Glomerular endothelial cell (primary cell): Measurements from ENCODE around the gene FHIP2A. TPM values are rescaled to one million over a fixed set of nuclear protein-coding genes. Genes with fewer than 3 reads are reported as not detected.
"Not testable (repeated sequence)": the region's sequence is repeated elsewhere in the genome, so short reads cannot be mapped to it uniquely, and the experiment has no call there.

ENCODE experiments used
- DNase-seq: peaks from one replicate; pipeline ENCODE4 v3.0.0-alpha.2; 2011; ENCODE audit warnings: low read depth, low spot score; ENCODE audit errors: extremely low read depth
- total RNA-seq: library from RNA; depleted of rRNA; stranded (reverse); fragments of >200 nt; gene quantifications from 2 replicates; pipeline ENCODE4 v1.2.3, GENCODE V29; 2015

Gene FHIP2A
- total RNA-seq, 1 donor from 2014 or later = 32.8 TPM

DNA sequence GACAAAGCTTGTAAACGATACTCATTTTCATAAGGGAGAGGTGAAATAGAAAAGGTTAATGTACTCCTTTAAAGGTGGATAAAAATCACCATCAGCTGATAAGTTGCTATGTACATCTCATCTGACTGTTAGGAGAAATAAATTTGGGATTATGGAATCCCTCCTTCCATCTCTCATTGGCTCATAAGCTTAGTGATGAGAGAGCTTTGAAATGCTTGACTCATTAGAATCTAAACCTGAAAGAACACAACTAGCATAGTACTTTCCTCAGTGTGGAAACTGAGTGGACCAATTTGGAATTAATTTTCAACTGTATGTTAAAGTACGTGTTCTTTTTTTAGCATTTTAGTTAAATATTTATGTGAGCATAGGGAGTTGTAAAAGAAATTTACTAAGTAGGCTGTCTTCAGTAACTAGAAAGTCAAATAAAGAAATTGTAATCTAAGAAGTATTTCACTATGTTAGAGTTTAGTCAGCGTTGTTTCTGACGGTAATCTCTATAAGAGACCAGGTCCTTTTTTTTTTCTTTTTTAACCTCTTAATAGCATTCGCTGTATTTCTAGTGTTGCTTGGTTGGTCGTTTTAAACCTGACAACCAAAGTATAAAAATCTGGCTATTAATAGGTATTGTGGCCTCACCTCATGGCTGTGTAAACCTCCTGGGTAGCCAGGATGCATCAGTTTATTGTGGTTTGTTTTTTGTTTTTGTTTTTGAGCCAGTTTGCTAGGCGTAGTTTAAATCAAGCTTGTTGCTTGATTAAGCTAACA lies 34.4 kb downstream of the FHIP2A start:
- DNase-seq = no peak

DNA sequence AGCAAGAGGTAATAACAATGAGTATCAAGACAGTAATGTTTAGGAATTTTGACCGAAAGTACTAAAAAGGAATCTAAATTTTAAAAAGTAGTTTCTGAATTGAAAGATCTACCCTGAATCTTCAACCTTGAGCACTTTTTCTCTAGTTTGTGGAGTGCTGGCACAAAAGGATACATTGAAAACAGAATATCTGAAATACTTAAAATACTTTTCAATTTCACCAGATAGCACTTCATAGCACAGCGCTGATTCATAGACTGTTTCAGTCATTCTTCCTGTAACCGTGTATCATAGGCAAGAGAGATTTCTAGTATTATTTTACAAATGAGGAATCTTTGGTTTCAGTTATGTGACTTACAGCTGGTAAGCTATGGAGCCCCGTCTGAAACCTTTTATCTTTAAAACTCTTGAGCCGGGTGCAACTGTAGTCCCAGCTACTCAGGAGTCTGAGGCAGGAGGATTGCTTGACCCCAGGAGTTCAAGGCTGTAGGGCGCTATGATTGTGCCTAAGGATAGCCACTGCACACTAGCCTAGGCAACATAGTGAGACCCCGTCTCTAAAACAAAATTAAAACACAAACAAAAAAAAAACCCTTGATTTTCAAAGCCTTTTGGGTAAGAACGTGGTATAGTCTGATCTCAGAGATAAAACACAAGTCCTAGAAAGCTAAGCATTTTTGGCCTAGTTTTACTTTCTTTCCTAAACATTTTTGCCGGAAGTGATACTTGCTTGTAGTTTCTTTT lies 35.1 kb downstream of the FHIP2A start:
- DNase-seq = peak; percentile 67

DNA sequence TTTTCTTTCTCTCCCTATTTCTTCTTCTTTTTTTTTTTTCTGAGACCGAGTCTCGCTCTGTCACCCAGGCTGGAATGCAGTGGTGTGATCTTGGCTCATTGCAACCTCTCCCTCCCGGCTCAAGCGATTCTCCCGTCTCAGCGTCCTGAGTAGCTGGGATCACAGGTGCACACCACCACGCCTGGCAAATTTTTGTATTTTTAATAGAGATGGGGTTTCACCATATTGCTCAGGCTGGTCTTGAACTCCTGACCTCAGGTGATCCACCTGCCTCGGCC lies 35.6 kb downstream of the FHIP2A start:
- DNase-seq = not testable (repeated sequence)

DNA sequence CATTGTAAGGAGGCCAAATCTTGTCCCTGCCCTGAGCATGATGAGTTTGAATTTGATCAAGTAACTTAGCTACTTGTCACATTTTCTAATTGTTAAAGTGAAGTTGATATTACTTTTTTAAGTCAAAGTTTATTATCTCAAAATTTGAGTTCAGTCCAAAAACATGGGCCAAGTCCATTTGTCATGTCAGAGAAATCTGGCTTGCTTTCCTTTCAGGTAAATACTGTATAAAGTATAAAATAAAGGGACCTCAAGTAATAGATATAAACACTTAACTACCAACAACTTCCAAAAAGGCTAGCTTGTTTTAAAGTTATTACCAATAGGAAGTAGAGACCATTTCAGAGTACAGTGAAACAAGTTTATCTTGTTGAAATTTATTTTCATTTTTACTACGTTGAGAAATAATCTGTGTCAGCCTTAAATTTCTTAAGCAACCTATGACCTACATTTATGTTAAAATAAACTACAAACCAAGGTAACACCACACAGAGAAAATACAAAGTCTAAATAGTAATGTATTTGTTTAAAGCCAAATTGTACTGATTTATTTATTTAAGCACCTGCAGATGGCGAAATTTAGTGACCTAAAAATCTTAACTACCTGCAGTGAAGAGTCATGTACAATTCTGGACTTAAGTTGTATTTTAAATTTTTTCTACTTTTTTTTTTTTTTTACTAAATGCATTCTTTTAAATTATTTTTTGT lies 36.5 kb downstream of the FHIP2A start:
- no peak for DNase-seq

DNA sequence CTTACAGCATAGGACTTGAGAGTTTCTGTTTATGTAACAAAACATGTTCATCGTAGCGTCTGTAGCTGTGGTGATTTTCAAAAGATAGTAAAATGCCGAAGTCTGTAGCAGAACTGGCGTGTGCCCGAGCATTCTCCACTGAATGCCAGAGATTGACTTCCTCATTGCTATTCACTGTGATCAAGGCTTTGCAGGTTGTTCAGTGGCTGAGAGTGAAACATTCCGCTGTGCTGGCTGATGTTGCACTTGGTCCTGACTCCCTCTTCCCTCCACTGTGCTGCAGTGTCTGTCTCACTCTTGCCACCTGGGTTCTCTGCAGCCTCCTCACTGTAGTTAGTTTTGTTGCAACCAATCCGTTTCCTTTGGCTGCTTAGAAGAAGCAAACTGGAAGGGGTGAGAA lies 37.6 kb downstream of the FHIP2A start:
- no peak for DNase-seq

DNA sequence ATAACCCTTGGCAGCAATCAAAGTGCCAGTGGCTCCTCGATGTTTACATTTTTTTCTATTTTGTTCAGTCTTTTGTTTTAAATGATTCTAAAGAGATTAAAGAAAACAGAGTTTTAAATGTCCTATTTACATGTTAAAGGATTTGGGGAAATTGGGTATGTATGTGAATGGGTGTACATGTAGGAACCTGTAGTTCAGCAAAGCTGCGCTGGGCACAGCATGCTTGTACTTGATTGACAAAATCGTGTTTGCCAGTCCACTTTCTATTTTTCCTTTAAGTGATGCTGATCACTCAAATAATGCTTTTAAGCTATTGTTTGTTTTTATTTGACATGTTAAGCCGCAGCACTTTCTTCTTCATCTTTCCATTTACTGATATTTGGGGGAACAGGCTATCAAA lies 40.9 kb downstream of the FHIP2A start:
- DNase-seq = no peak

DNA sequence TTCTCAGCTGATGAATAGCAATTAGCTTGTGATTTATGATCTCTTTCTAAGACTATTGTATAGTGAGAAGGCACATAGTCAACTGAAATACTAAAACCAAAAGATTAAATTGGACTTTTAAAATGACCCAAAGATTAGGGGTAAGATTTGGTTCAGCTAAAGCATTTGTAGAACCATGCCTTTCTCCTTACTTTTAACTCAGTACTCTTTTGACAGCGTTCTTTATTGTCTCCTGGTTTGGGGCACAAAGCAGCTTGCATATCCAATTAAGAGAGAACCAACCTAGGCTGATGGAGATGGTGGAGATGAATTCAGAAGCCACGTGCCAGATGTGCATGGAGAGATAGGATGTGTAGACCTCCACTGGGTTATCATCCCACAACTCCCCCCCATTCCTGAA lies 45.8 kb downstream of the FHIP2A start:
- DNase-seq = no peak

DNA sequence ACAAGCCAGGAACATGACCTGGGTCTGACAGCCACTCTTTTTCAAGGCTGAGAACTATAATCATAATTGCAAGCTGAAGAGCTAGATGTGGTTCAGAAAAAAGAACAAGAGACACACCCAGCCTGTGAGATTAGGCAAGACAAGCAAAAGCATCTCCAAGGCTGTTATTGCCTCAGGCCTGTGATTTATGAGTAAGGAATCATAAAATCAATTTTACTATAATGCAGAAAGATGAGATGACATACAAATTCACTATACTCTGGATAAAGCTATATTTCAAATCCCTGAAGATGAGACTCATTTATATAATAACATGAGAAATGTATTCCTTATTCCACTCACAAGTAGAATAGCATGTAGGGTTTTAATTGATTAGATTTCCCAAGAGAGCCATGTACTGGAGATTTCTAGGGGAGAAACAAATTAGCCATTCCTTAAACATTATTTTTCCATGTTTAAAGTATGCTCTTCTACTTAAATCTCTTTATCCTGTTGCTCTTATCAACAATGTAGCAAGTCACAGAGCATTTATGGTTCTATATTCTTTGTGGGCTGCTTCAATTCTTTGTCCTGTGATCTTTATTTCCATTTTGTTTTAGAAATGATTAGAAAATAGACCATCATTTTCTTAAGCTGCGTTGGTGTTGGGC lies 47.4 kb downstream of the FHIP2A start:
- DNase-seq = no peak

DNA sequence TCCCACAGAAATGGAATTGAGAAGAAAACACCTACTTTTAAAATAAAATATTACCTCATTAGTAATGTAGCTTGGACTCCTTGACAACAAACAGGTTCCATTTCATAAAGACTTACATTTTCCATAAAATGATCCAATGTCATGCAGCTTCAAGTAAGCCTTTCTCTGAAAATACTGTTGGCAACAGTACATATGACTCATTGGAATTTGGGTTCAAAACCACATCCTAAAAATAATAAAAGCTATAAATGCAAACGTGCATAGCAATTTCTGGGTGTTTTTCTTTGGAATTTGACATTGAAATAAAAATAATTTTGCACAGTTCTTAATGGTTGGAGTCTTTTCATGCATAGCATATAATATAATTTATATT lies 47.9 kb downstream of the FHIP2A start:
- peak; percentile 39 for DNase-seq

DNA sequence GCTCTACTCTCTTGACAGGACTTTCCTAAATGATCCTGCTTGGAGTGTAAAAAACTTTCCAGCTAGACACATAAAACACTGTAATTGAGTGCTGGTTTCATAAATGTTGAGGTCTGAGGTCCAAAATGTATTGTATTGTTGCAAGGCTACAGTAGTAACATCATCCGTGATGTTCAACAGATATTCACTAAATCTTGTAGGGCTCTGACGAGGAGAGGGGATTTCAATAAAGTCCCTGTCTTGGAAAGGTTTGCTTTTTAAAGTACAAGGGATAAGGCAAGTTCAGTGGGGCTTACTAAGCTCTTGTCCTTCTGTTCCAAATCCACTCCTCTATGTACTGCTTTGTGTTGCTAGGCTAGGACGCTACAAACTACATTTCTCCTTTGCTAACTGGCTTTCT lies 48.9 kb downstream of the FHIP2A start:
- DNase-seq = no peak

DNA sequence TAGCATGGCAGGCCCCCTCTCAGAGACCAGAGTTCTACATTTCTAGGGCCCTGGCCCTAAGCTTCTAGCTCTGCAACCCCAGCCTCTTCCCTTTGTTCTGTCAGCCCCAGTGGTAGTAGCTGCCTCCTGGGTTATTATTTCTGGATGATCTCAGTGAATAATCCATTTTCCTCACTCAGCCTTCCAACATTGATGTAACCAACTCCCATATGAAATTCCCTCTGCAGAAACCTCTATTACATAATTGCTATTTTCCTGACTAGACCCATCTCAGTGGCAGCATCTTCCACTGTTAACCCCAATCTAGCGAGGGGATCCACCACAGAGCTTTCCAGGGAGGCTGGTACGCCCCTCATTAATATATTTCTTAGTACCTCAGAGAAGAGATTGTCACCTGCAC lies 49.8 kb downstream of the FHIP2A start:
- DNase-seq = no peak

Other genes starting within 250 kb of the FHIP2A start
- 25.4 and 87.4 TPM in 2 replicates for gene ABLIM1, start 163.5 kb upstream of the FHIP2A start, total RNA-seq
- gene TRUB1, start 116.4 kb downstream of the FHIP2A start, total RNA-seq = 16.7 and 32.3 TPM in 2 replicates